DOHH2 (cell line): ENCODE measurements around the gene ILKAP.

Experiments
- H3F3A ChIP-seq: fragments of 200-600 bp; sonication (generic), shearing (Covaris generic); 2 replicates; pipeline ENCODE4 v1.6.0; 2016; ENCODE audit warnings: antibody characterized with exemption, mild to moderate bottlenecking; ENCODE audit not compliant: control insufficient read depth, insufficient read depth
- H3K27ac ChIP-seq: fragments of 200-600 bp; sonication (generic); 2 replicates; pipeline ENCODE4 v1.5.1; 2014; ENCODE audit warnings: low read depth, mild to moderate bottlenecking, low read length, moderate library complexity
- H3K27me3 ChIP-seq: fragments of 200-600 bp; sonication (generic); 2 replicates; pipeline ENCODE4 v1.6.1; 2014; ENCODE audit warnings: mild to moderate bottlenecking, low read length, mixed read lengths; ENCODE audit not compliant: control insufficient read depth
- H3K36me3 ChIP-seq: fragments of 200-600 bp; sonication (generic); 2 replicates; pipeline ENCODE4 v1.6.1; 2014; ENCODE audit warnings: mild to moderate bottlenecking, low read length, moderate library complexity, mixed read lengths; ENCODE audit not compliant: control insufficient read depth
- H3K4me1 ChIP-seq: fragments of 200-600 bp; sonication (generic); 2 replicates; pipeline ENCODE4 v1.6.1; 2014; ENCODE audit warnings: mild to moderate bottlenecking, low read length, mixed read lengths; ENCODE audit not compliant: control insufficient read depth
- H3K4me2 ChIP-seq: fragments of 200-600 bp; sonication (generic); 2 replicates; pipeline ENCODE4 v1.6.0; 2014; ENCODE audit warnings: mild to moderate bottlenecking, low read length, moderate library complexity
- H3K4me3 ChIP-seq: fragments of 200-600 bp; sonication (generic); 2 replicates; pipeline ENCODE4 v1.5.1; 2014; ENCODE audit warnings: mild to moderate bottlenecking, low read length, mixed read lengths
- H3K79me2 ChIP-seq: fragments of 200-600 bp; sonication (generic); 2 replicates; pipeline ENCODE4 v1.6.1; 2014; ENCODE audit warnings: mild to moderate bottlenecking, low read length, mixed read lengths; ENCODE audit not compliant: control insufficient read depth
- H3K9me2 ChIP-seq: fragments of 200-600 bp; sonication (generic); replicated peaks from 2 replicates; pipeline ENCODE4 v1.6.1; 2014; ENCODE audit warnings: mild to moderate bottlenecking, low read length, mixed read lengths; ENCODE audit not compliant: control insufficient read depth
- H3K9me3 ChIP-seq: fragments of 200-600 bp; sonication (generic); 2 replicates; pipeline ENCODE4 v1.6.1; 2014; ENCODE audit warnings: antibody characterized with exemption, low read length, mixed read lengths; ENCODE audit not compliant: control insufficient read depth, insufficient read depth
- H4K20me1 ChIP-seq: fragments of 200-600 bp; sonication (generic); 2 replicates; pipeline ENCODE4 v1.6.0; 2014; ENCODE audit warnings: low read depth, mild to moderate bottlenecking, antibody characterized with exemption, low read length, moderate library complexity; ENCODE audit not compliant: control insufficient read depth, insufficient read depth
- EZH2phosphoT487 ChIP-seq: fragments of 200-600 bp; sonication (generic); IDR thresholded peaks from 2 replicates; pipeline ENCODE4 v1.6.1; 2017; ENCODE audit warnings: borderline replicate concordance, mild to moderate bottlenecking, antibody characterized with exemption, low read length, moderate library complexity, mixed read lengths
- TF ChIP-seq, protein P1 (sequence below): fragments of 200-600 bp; sonication (generic); IDR thresholded peaks from one replicate; pipeline ENCODE4 v1.5.1; 2014; ENCODE audit warnings: antibody characterized with exemption, mild to moderate bottlenecking, low read depth, low read length; ENCODE audit not compliant: poor library complexity, severe bottlenecking

The ILKAP gene

DNA sequence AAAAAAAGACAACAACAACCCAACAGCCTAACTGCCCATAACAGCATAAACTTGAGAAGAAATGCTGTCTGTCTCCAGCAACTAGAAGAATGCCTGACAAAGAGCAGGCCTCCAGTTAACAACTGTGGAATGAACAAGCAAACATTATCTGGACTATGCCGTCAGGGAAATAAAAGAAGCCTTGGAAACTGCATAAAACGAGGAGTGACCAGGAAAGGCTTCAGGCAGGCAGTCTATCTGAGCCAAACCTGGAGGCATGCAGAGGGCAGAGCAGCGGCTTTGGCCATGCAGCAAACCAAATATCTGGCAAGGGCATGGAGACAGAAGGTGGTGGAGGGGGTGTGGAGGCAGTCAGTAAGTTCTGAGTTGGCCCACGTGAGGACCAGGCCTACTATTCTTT, 25.2 kb upstream of the ILKAP start:
- TF ChIP-seq, protein P1, sequence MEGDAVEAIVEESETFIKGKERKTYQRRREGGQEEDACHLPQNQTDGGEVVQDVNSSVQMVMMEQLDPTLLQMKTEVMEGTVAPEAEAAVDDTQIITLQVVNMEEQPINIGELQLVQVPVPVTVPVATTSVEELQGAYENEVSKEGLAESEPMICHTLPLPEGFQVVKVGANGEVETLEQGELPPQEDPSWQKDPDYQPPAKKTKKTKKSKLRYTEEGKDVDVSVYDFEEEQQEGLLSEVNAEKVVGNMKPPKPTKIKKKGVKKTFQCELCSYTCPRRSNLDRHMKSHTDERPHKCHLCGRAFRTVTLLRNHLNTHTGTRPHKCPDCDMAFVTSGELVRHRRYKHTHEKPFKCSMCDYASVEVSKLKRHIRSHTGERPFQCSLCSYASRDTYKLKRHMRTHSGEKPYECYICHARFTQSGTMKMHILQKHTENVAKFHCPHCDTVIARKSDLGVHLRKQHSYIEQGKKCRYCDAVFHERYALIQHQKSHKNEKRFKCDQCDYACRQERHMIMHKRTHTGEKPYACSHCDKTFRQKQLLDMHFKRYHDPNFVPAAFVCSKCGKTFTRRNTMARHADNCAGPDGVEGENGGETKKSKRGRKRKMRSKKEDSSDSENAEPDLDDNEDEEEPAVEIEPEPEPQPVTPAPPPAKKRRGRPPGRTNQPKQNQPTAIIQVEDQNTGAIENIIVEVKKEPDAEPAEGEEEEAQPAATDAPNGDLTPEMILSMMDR = no peak
- no peak for TF ChIP-seq EZH2phosphoT487
- no peaks in the 10 kb centered on the region for H3K36me3 ChIP-seq
- no peak overlapping the region for H3K27ac ChIP-seq
- no peaks in the 10 kb centered on the region for H4K20me1 ChIP-seq
- H3K4me3 ChIP-seq = no peak overlapping the region
- peaks cover 28% of the 10 kb centered on the region for H3K27me3 ChIP-seq
- H3K9me2 ChIP-seq = no peaks in the 10 kb centered on the region
- H3K4me2 ChIP-seq = no peak overlapping the region
- H3K9me3 ChIP-seq = no peaks in the 10 kb centered on the region
- peaks cover 4% of the 10 kb centered on the region; the same call in 1 of the 2 replicates for H3K4me1 ChIP-seq
- H3F3A ChIP-seq = no peaks in the 10 kb centered on the region
- no peaks in the 10 kb centered on the region for H3K79me2 ChIP-seq

DNA sequence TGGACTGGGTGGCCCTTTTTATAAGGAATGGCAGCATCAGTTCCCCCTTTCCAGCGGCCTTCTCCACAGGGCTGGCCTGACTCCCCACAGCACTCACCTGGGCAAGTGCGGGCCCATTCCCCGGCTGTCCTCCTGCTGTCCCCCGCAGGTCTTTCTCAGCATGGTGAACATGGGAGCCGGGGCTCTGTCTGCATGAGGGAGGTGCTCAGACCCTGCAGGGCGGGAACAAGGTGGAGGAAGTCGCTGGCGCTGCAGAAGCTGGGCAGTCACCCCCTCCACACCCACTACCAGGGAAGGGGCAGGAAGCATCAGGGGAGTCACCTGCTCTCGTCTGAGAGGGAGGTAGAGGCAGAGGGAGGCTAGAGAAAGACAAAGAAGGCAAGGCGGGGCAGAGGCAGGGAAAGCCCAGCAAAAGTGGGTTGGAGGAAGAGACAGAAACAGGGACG, 24.1 kb upstream of the ILKAP start:
- H3K27ac ChIP-seq = no peak overlapping the region
- no peaks in the 10 kb centered on the region for H3K9me2 ChIP-seq
- H3K4me1 ChIP-seq = peaks cover 4% of the 10 kb centered on the region; the same call in 1 of the 2 replicates
- no peaks in the 10 kb centered on the region for H3K79me2 ChIP-seq
- H4K20me1 ChIP-seq = no peaks in the 10 kb centered on the region
- TF ChIP-seq, protein P1 = no peak
- TF ChIP-seq EZH2phosphoT487 = no peak
- no peaks in the 10 kb centered on the region for H3K36me3 ChIP-seq
- no peak overlapping the region for H3K4me3 ChIP-seq
- peaks cover 25% of the 10 kb centered on the region for H3K27me3 ChIP-seq
- H3K4me2 ChIP-seq = no peak overlapping the region
- H3K9me3 ChIP-seq = no peaks in the 10 kb centered on the region
- no peaks in the 10 kb centered on the region for H3F3A ChIP-seq

DNA sequence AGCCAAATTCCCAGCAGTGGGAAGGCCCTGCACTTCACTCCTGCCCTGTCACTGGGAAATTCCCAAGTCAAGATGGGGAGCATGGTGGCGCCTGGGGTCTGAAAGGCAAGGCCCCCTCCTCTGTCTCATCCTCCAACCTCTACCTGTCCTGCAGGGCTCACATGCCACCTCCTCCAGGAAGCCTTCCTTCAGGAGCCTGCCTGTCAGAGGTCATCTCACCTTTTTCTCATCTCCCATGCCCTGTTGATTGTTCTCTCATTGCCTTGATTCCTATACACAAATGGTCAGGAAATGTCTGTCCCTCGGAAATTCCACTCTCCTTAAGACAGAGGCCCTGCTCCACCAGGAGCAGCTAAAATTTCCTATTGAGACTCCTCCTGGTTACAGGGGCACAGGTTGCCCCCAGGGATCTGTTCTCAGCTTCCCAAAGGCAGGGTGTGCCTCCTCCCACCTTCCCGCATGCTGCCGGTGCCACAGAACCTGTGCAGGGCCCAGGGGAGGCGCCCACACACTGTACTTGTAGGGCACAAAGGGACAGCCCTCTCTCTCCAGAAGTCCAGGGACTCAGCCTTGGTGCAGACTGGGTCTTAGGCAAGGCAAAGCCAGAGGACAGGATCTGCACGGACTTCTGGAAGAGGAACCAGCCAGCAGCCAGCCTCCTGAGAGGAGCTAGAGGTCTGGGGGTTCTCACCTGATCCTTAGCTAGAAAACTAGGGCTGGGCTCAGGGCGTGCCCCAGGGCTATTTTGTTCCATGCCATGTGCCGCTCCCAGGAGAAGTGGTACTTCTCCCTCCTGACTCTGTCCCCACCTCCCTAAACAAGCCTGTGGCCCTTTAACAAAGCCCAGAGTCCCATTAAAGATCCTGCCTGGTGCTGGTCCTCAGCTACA, 23.4 kb upstream of the ILKAP start:
- Histone ChIP-seq H3K4me2 (no peak overlapping the region), H3K9me2 (no peaks in the 10 kb centered on the region), H3K4me1 (peaks cover 4% of the 10 kb centered on the region; the same call in 1 of the 2 replicates), H3K4me3 (no peak overlapping the region), H3K36me3 (no peaks in the 10 kb centered on the region), H3F3A (no peaks in the 10 kb centered on the region), H3K27ac (no peak overlapping the region), H3K27me3 (peaks cover 25% of the 10 kb centered on the region), H4K20me1 (no peaks in the 10 kb centered on the region), H3K79me2 (no peaks in the 10 kb centered on the region), H3K9me3 (no peaks in the 10 kb centered on the region)
- TF ChIP-seq, protein P1 = no peak
- TF ChIP-seq EZH2phosphoT487 = no peak
